CD4-positive, alpha-beta T cell (primary cell): ENCODE measurements around the gene MALSU1. TPM values are rescaled to one million over a fixed set of nuclear protein-coding genes. Genes with fewer than 3 reads are reported as not detected.
A peak's percentile ranks its signal among the peaks of the same experiment; 100 is the strongest.

Experiments
- ATAC-seq: fragments of 200-7000 bp; cut with Tn5 transposase; one replicate; pipeline ENCODE4 v1.10.0; 2022; ENCODE audit warnings: mild to moderate bottlenecking; ENCODE audit not compliant: poor library complexity
- CTCF ChIA-PET: fragments of 350-600 bp; sonication (Branson Sonifier 250); formaldehyde crosslinking; loops from one replicate; lab custom pipeline; 2021; ENCODE audit warnings: antibody characterized with exemption, inconsistent platforms; lab: Charles Lee
- POLR2A ChIA-PET: fragments of 350-600 bp; sonication (Branson Sonifier 250); formaldehyde crosslinking; loops from one replicate; lab custom pipeline; 2021; ENCODE audit warnings: antibody characterized with exemption, inconsistent platforms; lab: Charles Lee
- DNase-seq, 14 experiments: peaks; one replicate each; pipeline ENCODE4 v3.0.0-alpha.2; 2013 to 2020; ENCODE audit warnings: mixed read lengths in 2 of 14
- H3K27ac ChIP-seq, 2 donors: one replicate each; pipeline versions ENCODE4 v1.5.1 to v1.7.0; 2013; ENCODE audit warnings: low read length in 2 of 2, low read depth in 1 of 2, mild to moderate bottlenecking in 1 of 2
- H3K27me3 ChIP-seq, 2 experiments: 1 replicate in 1 of 2; 2 replicates in 1 of 2; pipeline versions ENCODE4 v1.6.1 to v1.7.0; 2013; ENCODE audit warnings: low read length in 2 of 2, control low read depth in 1 of 2, mild to moderate bottlenecking in 1 of 2, moderate library complexity in 1 of 2; ENCODE audit not compliant: insufficient read depth in 2 of 2, control insufficient read depth in 1 of 2
- H3K36me3 ChIP-seq: one replicate; pipeline ENCODE4 v1.6.1; 2013; ENCODE audit warnings: low read length, control low read depth; ENCODE audit not compliant: insufficient read depth
- H3K4me1 ChIP-seq: one replicate; pipeline ENCODE4 v1.6.1; 2013; ENCODE audit warnings: low read length, control low read depth; ENCODE audit not compliant: insufficient read depth
- H3K4me3 ChIP-seq: one replicate; pipeline ENCODE4 v1.5.1; 2013; ENCODE audit warnings: mild to moderate bottlenecking, low read length, moderate library complexity
- H3K9me3 ChIP-seq, 2 experiments: 1 replicate in 1 of 2; 2 replicates in 1 of 2; pipeline versions ENCODE4 v1.6.1 to v1.7.0; 2013; ENCODE audit warnings: low read length in 2 of 2, mild to moderate bottlenecking in 2 of 2, control low read depth in 1 of 2, moderate library complexity in 1 of 2; ENCODE audit not compliant: control insufficient read depth in 1 of 2, insufficient read depth in 1 of 2
- H3K27ac Mint-ChIP-seq: one replicate; pipeline ENCODE4 v1.8.0; 2020; ENCODE audit warnings: mixed read lengths
- H3K27me3 Mint-ChIP-seq: one replicate; pipeline ENCODE4 v1.8.0; 2021; ENCODE audit warnings: mixed read lengths
- H3K36me3 Mint-ChIP-seq: one replicate; pipeline ENCODE4 v1.8.0; 2021; ENCODE audit warnings: low read depth, mixed read lengths
- H3K4me1 Mint-ChIP-seq: one replicate; pipeline ENCODE4 v1.8.0; 2021; ENCODE audit warnings: low read depth, mixed read lengths
- H3K4me3 Mint-ChIP-seq: one replicate; pipeline ENCODE4 v1.8.0; 2020; ENCODE audit warnings: mild to moderate bottlenecking, mixed read lengths
- H3K9me3 Mint-ChIP-seq: one replicate; pipeline ENCODE4 v1.8.0; 2020; ENCODE audit warnings: mixed read lengths
- CTCF ChIP-seq: fragments of 200-600 bp; IDR thresholded peaks from one replicate; pipeline ENCODE4 v1.8.0; 2022; ENCODE audit warnings: antibody characterized with exemption, mild to moderate bottlenecking
- intact Hi-C, 2 experiments: fragments of 100-400 bp; cut with DNase I in 1 of 2; cut with micrococcal nuclease in 1 of 2; formaldehyde crosslinking; loops; one replicate each; pipeline versions ENCODE4 v1.15.1 to v1.9.0; 2023 to 2025; cut with DNase I, micrococcal nuclease
- total RNA-seq, 174 experiments: library from RNA in 2 of 174; stranded (reverse) in 2 of 174; gene quantifications; one replicate each; pipeline ENCODE4 v1.2.3 and lab custom pipeline; 2021 to 2026

The MALSU1 gene
- total RNA-seq, 2 experiments from 2014 or later: 50.5 to 50.9 TPM

- Mint-ChIP-seq H3K4me3 (no peak overlapping the region), H3K27me3 (no peaks in the 10 kb centered on the region), H3K9me3 (no peaks in the 10 kb centered on the region), H3K36me3 (no peaks in the 10 kb centered on the region), H3K4me1 (peaks cover 15% of the 10 kb centered on the region), H3K27ac (no peak overlapping the region)
- DNase-seq (no peak), ATAC-seq (no peak)
- ChIA-PET CTCF (no interaction called here), POLR2A (interaction anchor here (0.8 to 1.4 kb wide), 2 partner anchors 8 to 128 kb away, joined by 3 read pairs; no protein-coding TSS in a partner anchor)
- no peaks in the 10 kb centered on the region for H3K36me3 ChIP-seq
- no peaks in the 10 kb centered on the region for H3K9me3 ChIP-seq
- no peaks in the 10 kb centered on the region for H3K4me1 ChIP-seq
- no peak overlapping the region for H3K27ac ChIP-seq
- no peaks in the 10 kb centered on the region for H3K27me3 ChIP-seq
- H3K4me3 ChIP-seq: no peak overlapping the region
- intact Hi-C loops: loop anchor here (10.0 kb wide), 2 partner anchors 78 to 362 kb away; partner anchors contain the start of gene STK31 (in 2 of the 2)
- no peak for TF ChIP-seq CTCF
Measured at GRCh38 chr7:23353172-23353571, 54.0 kb downstream of the MALSU1 start.

GRCh38 chr7:23356168-23356567 is 57.0 kb downstream of the MALSU1 start:
- no peak overlapping the region for H3K27ac ChIP-seq
- H3K27ac Mint-ChIP-seq: no peak overlapping the region
- ATAC-seq (no peak), DNase-seq (no peak)
- no peaks in the 10 kb centered on the region for H3K9me3 ChIP-seq
- no peaks in the 10 kb centered on the region for H3K36me3 Mint-ChIP-seq
- H3K4me3 Mint-ChIP-seq: no peak overlapping the region
- H3K27me3 ChIP-seq: no peaks in the 10 kb centered on the region
- no peaks in the 10 kb centered on the region for H3K36me3 ChIP-seq
- intact Hi-C loops: loop anchor here (5.0 to 10.0 kb wide), 3 partner anchors 79 to 359 kb away; partner anchors contain the start of gene STK31 (in 2 of the 2)
- H3K4me1 Mint-ChIP-seq: peaks cover 15% of the 10 kb centered on the region
- ChIA-PET POLR2A (interaction anchor here (0.7 to 1.5 kb wide), 2 partner anchors 9 to 57 kb away, joined by 3 read pairs; partner anchors contain the start of gene MALSU1), CTCF (interaction anchor here (0.6 kb wide), 1 partner anchor 10 kb away, joined by 3 read pairs; no protein-coding TSS in a partner anchor)
- no peaks in the 10 kb centered on the region for H3K4me1 ChIP-seq
- no peaks in the 10 kb centered on the region for H3K9me3 Mint-ChIP-seq
- H3K27me3 Mint-ChIP-seq: peaks cover 8% of the 10 kb centered on the region
- no peak for TF ChIP-seq CTCF
- no peak overlapping the region for H3K4me3 ChIP-seq

- POLR2A ChIA-PET: interaction anchor here (1.5 kb wide), 1 partner anchor 57 kb away, joined by 3 read pairs; the partner anchor contains the start of gene MALSU1
- ATAC-seq (peak; percentile 91), DNase-seq (peak in 3 of 14 experiments; percentile 29 to 40 (median 39))
- no peaks in the 10 kb centered on the region for H3K27me3 ChIP-seq
- no peaks in the 10 kb centered on the region for H3K36me3 Mint-ChIP-seq
- no peak overlapping the region for H3K27ac ChIP-seq
- H3K9me3 Mint-ChIP-seq: no peaks in the 10 kb centered on the region
- no peak for TF ChIP-seq CTCF
- H3K36me3 ChIP-seq: no peaks in the 10 kb centered on the region
- H3K4me1 Mint-ChIP-seq: peaks cover 15% of the 10 kb centered on the region
- H3K4me3 ChIP-seq: no peak overlapping the region
- H3K27ac Mint-ChIP-seq: no peak overlapping the region
- peaks cover 8% of the 10 kb centered on the region for H3K27me3 Mint-ChIP-seq
- H3K9me3 ChIP-seq: no peaks in the 10 kb centered on the region
- CTCF ChIA-PET: no interaction called here
- intact Hi-C loops: loop anchor here (5.0 to 10.0 kb wide), 3 partner anchors 79 to 358 kb away; partner anchors contain the start of gene STK31 (in 2 of the 2)
- no peaks in the 10 kb centered on the region for H3K4me1 ChIP-seq
- peak overlapping the region; percentile 1 for H3K4me3 Mint-ChIP-seq
Measured at GRCh38 chr7:23356726-23357125, 57.6 kb downstream of the MALSU1 start.
